Heart left ventricle (tissue), 16 donors: ENCODE results near the gene CCT3. TPM values are rescaled to one million over a fixed set of nuclear protein-coding genes. Genes with fewer than 3 reads are reported as not detected.

ENCODE experiments used
- ATAC-seq, 4 donors: fragments of 200-7000 bp; cut with Tn5 transposase; one replicate each; pipeline ENCODE4 v1.9.1; 2020 to 2022; ENCODE audit warnings: moderate library complexity in 4 of 4, mild to moderate bottlenecking in 3 of 4, moderate number of reproducible peaks in 1 of 4
- DNase-seq, 5 donors: peaks; one replicate each; pipeline ENCODE4 v3.0.0-alpha.2; 2020
- H3K27ac ChIP-seq, 12 donors: fragments of 200-600 bp; sonication (generic) in 4 of 12; one replicate each; pipeline versions ENCODE4 v1.5.0 to v1.8.0; 2016 to 2022; ENCODE audit warnings: mild to moderate bottlenecking in 2 of 12
- H3K27me3 ChIP-seq, 9 donors: fragments of 200-600 bp; sonication (generic) in 2 of 9; one replicate each; pipeline versions ENCODE4 v1.5.1 to v1.8.0; 2016 to 2022; ENCODE audit warnings: mild to moderate bottlenecking in 3 of 9
- H3K36me3 ChIP-seq, 9 donors: fragments of 200-600 bp; sonication (generic) in 2 of 9; one replicate each; pipeline versions ENCODE4 v1.5.0 to v1.8.0; 2018 to 2022; ENCODE audit warnings: mild to moderate bottlenecking in 2 of 9
- H3K4me1 ChIP-seq, 12 donors: fragments of 200-600 bp; sonication (generic) in 4 of 12; one replicate each; pipeline versions ENCODE4 v1.5.0 to v1.8.0; 2016 to 2022; ENCODE audit warnings: mild to moderate bottlenecking in 3 of 12
- H3K4me3 ChIP-seq, 12 donors: fragments of 200-600 bp; sonication (generic) in 4 of 12; one replicate each; pipeline versions ENCODE4 v1.5.0 to v1.8.0; 2017 to 2022; ENCODE audit warnings: mild to moderate bottlenecking in 9 of 12, moderate library complexity in 4 of 12
- H3K9me3 ChIP-seq, 12 donors: fragments of 200-600 bp; sonication (generic) in 4 of 12; one replicate each; pipeline versions ENCODE4 v1.5.0 to v1.8.0; 2016 to 2022; ENCODE audit warnings: mild to moderate bottlenecking in 1 of 12
- CTCF ChIP-seq, 12 donors: fragments of 200-600 bp; sonication (generic) in 4 of 12; IDR thresholded peaks; one replicate each; pipeline versions ENCODE4 v1.5.0 to v1.8.0; 2018 to 2022; ENCODE audit warnings: antibody characterized with exemption in 12 of 12, mild to moderate bottlenecking in 5 of 12
- POLR2A ChIP-seq, 2 donors: fragments of 450-650 bp; IDR thresholded peaks; one replicate each; pipeline ENCODE4 v1.6.1; 2017; ENCODE audit warnings: antibody characterized with exemption in 2 of 2, mild to moderate bottlenecking in 2 of 2, moderate library complexity in 2 of 2
- WGBS, 4 donors: extraction: QIAGEN DNeasy Blood & Tissue Kit in 2 of 4; methylation state at CpG; one replicate each; pipeline versions ENCODE4 v1.1.5 to v1.1.7; 2013 to 2018; 5-methylcytosine and 5-hydroxymethylcytosine counted together
- intact Hi-C, 10 donors: fragments of 100-400 bp; cut with DNase I; formaldehyde crosslinking; loops; one replicate each; pipeline versions ENCODE4 v1.11.1 to v1.14.2; 2022
- polyA plus RNA-seq, 2 donors: library from polyadenylated mRNA; stranded (reverse); fragments of 200-250 nt; gene quantifications; one replicate each; pipeline ENCODE4 v1.2.3, GENCODE V29; 2013
- total RNA-seq, 9 donors: library from RNA; depleted of rRNA in 2 of 9; stranded (reverse); fragments of >200 nt in 2 of 9; fragmentation: NEBNext Ultra II Directional in 3 of 9; extraction: Animal tissue kit (Norgen Biotek cat#: 25700) in 3 of 9; gene quantifications; one replicate each; pipeline versions ENCODE4 v1.1.0 to v1.2.4, GENCODE V29; 2016 to 2023
- donor health status: ischemic (EF 13 %, LVEDD 7.1; RV severe dilation, severe dysfunction).
- donor health status: healthy with polysubstance abuse.
- donor health status: DM: no; HTN: yes; CAD: no.
- donor health status: DM: no; HTN: no; CAD: no.
- donor health status: ischemic (EF 25% LVEDD 6.9; RV normal size, moderate dysfunction).
- donor health status: ischemic (EF 25% LVEDD 5.7; RV mildly dilated, moderate dysfunction).
- donor health status: healthy.
- donor health status: DM: yes; HTN: yes; CAD: no.
- donor health status: ischemic (EF 35%, LVEDD 5.7; RV mildly dilated, moderate dysfunction).
- donor health status: nonischemic (EF 11% LVEDD 7.7; RV severe dilation, severe dysfunction).
- donor health status: DM: yes; HTN: yes; CAD: no.
- donor health status: PGD.
- donor health status: ischemic (EF 29% LVEDD 5.4; RV normal size, mild dysfunction).
- donor health status: nonischemic (EF 23%, LVEDD 6.1; RV moderate dilation, normal function).

CCT3 gene
- total and polyA plus RNA-seq, 11 donors: 83.1 to 246 (median 143) TPM

GRCh38 chr1:156276532-156276931 is 61.6 kb downstream of the CCT3 start:
- intact Hi-C loops: no loop called here
- Histone ChIP-seq H3K36me3 (peaks cover 0 to 89% (median 74%) of the 10 kb centered on the region in 9 donors), H3K4me1 (peaks cover 3 to 48% (median 16%) of the 10 kb centered on the region in 12 donors), H3K4me3 (no peak overlapping the region), H3K27me3 (no peaks in the 10 kb centered on the region), H3K9me3 (no peaks in the 10 kb centered on the region), H3K27ac (peak overlapping the region in 1 of 12 donors; percentile 59)
- no peak for DNase-seq
- TF ChIP-seq POLR2A (IDR thresholded peaks at IDR 0.05): no peak
- TF ChIP-seq CTCF (IDR thresholded peaks at IDR 0.05): no peak
- ATAC-seq: no peak

- Histone ChIP-seq H3K4me1 (no peaks in the 10 kb centered on the region), H3K4me3 (no peak overlapping the region), H3K27me3 (no peaks in the 10 kb centered on the region), H3K9me3 (no peaks in the 10 kb centered on the region), H3K36me3 (peaks cover 2 to 100% (median 99%) of the 10 kb centered on the region in 9 donors), H3K27ac (no peak overlapping the region)
- WGBS, 4 donors: 95 to 98% (median 95%) methylated on average over 3 of the region's 3 CpGs
- ATAC-seq (no peak), DNase-seq (no peak)
- TF ChIP-seq POLR2A (IDR thresholded peaks at IDR 0.05) (no peak), CTCF (IDR thresholded peaks at IDR 0.05) (no peak)
- intact Hi-C loops: no loop called here
Observed at GRCh38 chr1:156270314-156270713, 67.8 kb downstream of the CCT3 start.

- intact Hi-C loops: no loop called here
- TF ChIP-seq CTCF (IDR thresholded peaks at IDR 0.05) (no peak), POLR2A (IDR thresholded peaks at IDR 0.05) (no peak)
- ATAC-seq (no peak), DNase-seq (no peak)
- H3K4me3 ChIP-seq: no peak overlapping the region
- 69 to 76% (median 70%) methylated on average over 4 of the region's 4 CpGs for WGBS, 4 donors
- H3K36me3 ChIP-seq: peaks cover 2 to 100% (median 96%) of the 10 kb centered on the region in 9 donors
- no peaks in the 10 kb centered on the region for H3K4me1 ChIP-seq
- no peaks in the 10 kb centered on the region for H3K9me3 ChIP-seq
- H3K27ac ChIP-seq: no peak overlapping the region
- H3K27me3 ChIP-seq: no peaks in the 10 kb centered on the region
Observed at GRCh38 chr1:156268336-156268735, 69.8 kb downstream of the CCT3 start.

GRCh38 chr1:156266051-156266450 is 72.0 kb downstream of the CCT3 start:
- Histone ChIP-seq H3K36me3 (peaks cover 2 to 100% (median 96%) of the 10 kb centered on the region in 9 donors), H3K4me1 (no peaks in the 10 kb centered on the region), H3K4me3 (no peak overlapping the region), H3K27ac (no peak overlapping the region), H3K9me3 (no peaks in the 10 kb centered on the region), H3K27me3 (no peaks in the 10 kb centered on the region)
- no peak for TF ChIP-seq POLR2A (IDR thresholded peaks at IDR 0.05)
- no peak for TF ChIP-seq CTCF (IDR thresholded peaks at IDR 0.05)
- no peak for DNase-seq
- no peak for ATAC-seq
- intact Hi-C loops: no loop called here
- 75 to 86% (median 81%) methylated on average over 13 of the region's 13 CpGs for WGBS, 4 donors
